Measurements from ENCODE around the gene AMY1A. TPM values are rescaled to one million over a fixed set of nuclear protein-coding genes. Genes with fewer than 3 reads are reported as not detected.
"Not testable (repeated sequence)": the region's sequence is repeated elsewhere in the genome, so short reads cannot be mapped to it uniquely, and the experiment has no call there.

AMY1A gene
- total RNA-seq, 1 experiment from 2014 or later = not detected

DNA sequence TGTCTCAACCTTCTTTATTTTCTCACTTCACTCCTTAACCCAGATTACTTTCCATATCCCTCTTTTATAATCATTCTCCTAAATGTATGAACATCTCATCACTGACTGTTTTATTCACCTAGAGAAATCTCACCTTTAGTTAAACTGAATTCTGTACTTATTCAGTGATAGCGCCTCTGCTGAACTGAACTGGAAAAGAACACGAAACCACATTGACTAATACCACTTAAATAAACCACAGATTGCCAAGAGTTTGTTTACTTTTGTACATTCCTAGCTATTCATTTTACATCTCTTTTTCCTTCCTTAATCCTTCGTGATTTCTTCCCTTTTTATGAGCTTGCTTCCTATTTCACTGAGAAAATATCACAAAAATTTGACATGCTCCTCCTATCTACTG is 52.1 kb downstream of the AMY1A start:
- H3K79me2 ChIP-seq (ENCODE audit: insufficient read depth, low read length); H3K36me3 ChIP-seq (ENCODE audit: control insufficient read depth in 1 of 2, insufficient read depth in 2 of 2, low read length in 2 of 2); RAD21 ChIA-PET (ENCODE audit: low non-redundant PET in 1 of 2, low total read pairs in 2 of 2, uncharacterized antibody in 2 of 2, unreplicated experiment in 2 of 2); H3K9ac ChIP-seq (ENCODE audit: low read length); H3K4me1 ChIP-seq (ENCODE audit: control insufficient read depth in 1 of 2, insufficient read depth in 2 of 2, low read length in 2 of 2); H4K20me1 ChIP-seq (ENCODE audit: insufficient read depth); H3K4me3 ChIP-seq (replicated peaks in 1 of 2; ENCODE audit: low read depth in 1 of 2, low read length in 2 of 2); CTCF ChIA-PET; intact Hi-C loops (cut with micrococcal nuclease); BruUV-seq (replicated peaks); H3K4me2 ChIP-seq (ENCODE audit: low read length); ATAC-seq; H3K9me2 ChIP-seq (ENCODE audit: insufficient read depth); POLR2A ChIA-PET; DNase-seq (ENCODE audit: low read depth, low spot score); H3K27ac ChIP-seq (ENCODE audit: low read depth, low read length); H2AFZ ChIP-seq (ENCODE audit: low read depth, low read length, poor library complexity, severe bottlenecking); H3K9me3 ChIP-seq (ENCODE audit: control insufficient read depth in 1 of 2, insufficient read depth in 1 of 2, low read depth in 1 of 2, low read length in 2 of 2); H3K27me3 ChIP-seq (ENCODE audit: insufficient read depth, low read length): not testable (repeated sequence)

DNA sequence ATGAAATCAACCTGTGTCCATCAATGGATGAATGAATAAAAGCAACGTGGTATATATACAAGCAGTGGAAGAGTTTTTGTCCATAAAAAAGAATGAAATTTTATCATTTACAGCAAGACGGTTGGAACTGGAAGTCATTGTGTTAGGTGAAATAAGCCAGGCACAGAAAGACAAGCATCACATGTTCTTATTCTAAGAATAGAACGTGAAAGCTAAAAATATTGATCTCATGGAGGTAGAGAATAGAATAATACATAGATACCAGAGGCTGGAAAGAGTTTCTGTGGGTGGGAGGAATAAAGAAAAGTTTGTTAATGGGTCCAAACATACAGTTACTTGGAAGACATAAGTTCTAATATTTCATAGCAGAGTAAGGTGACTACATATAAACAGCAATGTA is 54.8 kb downstream of the AMY1A start:
- H3K4me1 ChIP-seq (ENCODE audit: control insufficient read depth in 1 of 2, insufficient read depth in 2 of 2, low read length in 2 of 2); CTCF ChIA-PET; intact Hi-C loops (cut with micrococcal nuclease); H3K4me3 ChIP-seq (replicated peaks in 1 of 2; ENCODE audit: low read depth in 1 of 2, low read length in 2 of 2); H3K9me2 ChIP-seq (ENCODE audit: insufficient read depth); DNase-seq (ENCODE audit: low read depth, low spot score); H3K27ac ChIP-seq (ENCODE audit: low read depth, low read length); H3K79me2 ChIP-seq (ENCODE audit: insufficient read depth, low read length); RAD21 ChIA-PET (ENCODE audit: low non-redundant PET in 1 of 2, low total read pairs in 2 of 2, uncharacterized antibody in 2 of 2, unreplicated experiment in 2 of 2); H3K9me3 ChIP-seq (ENCODE audit: control insufficient read depth in 1 of 2, insufficient read depth in 1 of 2, low read depth in 1 of 2, low read length in 2 of 2); BruUV-seq (replicated peaks); H3K9ac ChIP-seq (ENCODE audit: low read length); POLR2A ChIA-PET; H4K20me1 ChIP-seq (ENCODE audit: insufficient read depth); H3K36me3 ChIP-seq (ENCODE audit: control insufficient read depth in 1 of 2, insufficient read depth in 2 of 2, low read length in 2 of 2); H3K27me3 ChIP-seq (ENCODE audit: insufficient read depth, low read length); H3K4me2 ChIP-seq (ENCODE audit: low read length); ATAC-seq; H2AFZ ChIP-seq (ENCODE audit: low read depth, low read length, poor library complexity, severe bottlenecking): not testable (repeated sequence)

Other genes starting within 250 kb of the AMY1A start
- 11.1 TPM for gene RNPC3, start 130.1 kb upstream of the AMY1A start, total RNA-seq (2021; ENCODE audit: unreplicated experiment)
- gene AMY2B, start 84.2 kb upstream of the AMY1A start, total RNA-seq (2021; ENCODE audit: unreplicated experiment) = 2.6 TPM
- 0.42 TPM for gene AMY2A, start 38.3 kb upstream of the AMY1A start, total RNA-seq (2021; ENCODE audit: unreplicated experiment)
- gene AMY1B, start 40.5 kb downstream of the AMY1A start, total RNA-seq (2021; ENCODE audit: unreplicated experiment) = not detected
- not detected for gene AMY1C, start 94.1 kb downstream of the AMY1A start, total RNA-seq (2021; ENCODE audit: unreplicated experiment)

All from HCT116 (cell line).